ENCODE results near the gene BHLHA15.

The BHLHA15 gene

DNA sequence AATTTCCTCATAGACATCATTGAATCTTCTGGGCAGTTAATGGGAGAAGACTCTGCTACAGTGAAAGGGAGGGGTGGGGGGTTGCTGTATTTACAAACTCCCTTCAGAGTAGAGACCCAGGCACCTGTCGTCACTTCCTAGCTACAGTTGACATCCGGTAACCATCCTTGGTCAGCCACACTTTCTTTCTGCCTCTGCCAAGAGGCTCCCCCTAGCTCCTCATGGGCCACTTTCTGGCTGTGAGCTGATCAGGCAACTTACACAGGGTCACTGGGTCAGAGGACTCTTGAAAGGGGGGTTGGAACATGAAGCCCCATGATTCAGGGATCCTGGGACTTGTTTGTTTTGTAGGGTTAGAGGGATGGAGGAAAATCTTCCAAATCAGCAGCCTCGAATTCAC is 39.5 kb downstream of the BHLHA15 start:
- peak; percentile 51 for DNase-seq

DNA sequence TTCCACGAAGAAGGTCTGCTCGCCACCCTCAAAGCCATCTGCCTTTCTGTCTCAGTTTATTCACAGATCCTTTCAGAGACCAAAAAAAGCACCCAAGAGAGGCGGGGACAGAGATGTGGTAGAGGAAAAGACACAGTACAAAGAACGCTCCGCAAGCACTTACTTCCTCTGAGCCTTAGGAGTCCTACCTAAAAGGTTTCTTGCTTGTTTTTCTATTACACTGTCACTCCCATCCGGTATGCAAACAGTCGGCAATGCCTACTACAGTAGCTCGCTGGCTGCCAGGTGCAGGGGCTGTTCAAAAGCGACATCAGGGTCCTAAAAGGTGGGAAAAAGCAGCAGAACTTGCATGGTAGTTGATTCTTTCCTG is 40.0 kb downstream of the BHLHA15 start:
- no peak for DNase-seq

DNA sequence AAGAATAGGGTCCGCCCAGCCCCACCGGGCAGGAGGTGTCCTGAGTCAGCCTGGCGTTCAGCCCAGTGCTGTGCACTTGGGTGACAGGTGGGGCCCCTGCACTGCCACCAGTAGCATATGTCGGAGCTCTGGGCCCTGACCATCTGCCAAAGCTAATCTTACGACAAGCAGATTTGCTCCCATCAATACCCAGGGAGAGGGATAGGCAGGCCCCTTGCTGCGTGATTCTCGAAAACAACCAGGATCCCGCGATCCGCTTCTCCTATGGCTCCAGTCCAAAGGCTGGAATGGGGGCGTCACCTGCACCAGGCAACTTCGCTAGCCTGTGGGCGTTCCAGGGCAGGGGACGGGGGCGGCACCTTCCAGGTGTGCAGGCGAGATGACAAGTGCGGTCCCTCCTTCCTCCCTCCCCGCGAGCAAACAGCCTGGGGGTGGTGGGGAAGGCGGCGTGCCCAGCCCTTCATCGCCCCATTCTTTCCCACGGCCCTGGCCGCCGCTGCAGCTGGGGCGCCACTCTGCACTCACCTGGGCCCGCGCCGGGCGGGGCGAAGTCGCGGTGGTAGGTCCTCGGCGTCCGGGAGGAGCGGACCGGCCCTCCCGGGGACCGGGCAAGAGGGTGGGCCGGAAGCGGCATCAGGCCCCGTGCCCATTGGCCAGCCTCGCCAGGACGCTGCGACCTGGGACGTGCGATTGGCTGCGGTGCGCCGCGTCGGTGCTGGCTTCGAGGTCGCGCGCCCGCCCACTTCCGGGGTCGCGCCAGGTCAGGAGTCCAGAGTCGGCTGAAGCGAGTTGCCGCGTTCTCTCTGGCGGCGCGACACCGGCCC is 40.6 kb downstream of the BHLHA15 start, which contains the start of gene TECPR1:
Gene TECPR1, minus strand, starts transcription at position 632 of the 824 bp plus-strand sequence. CDS start 6,086 bp downstream, outside the sequence.
- DNase-seq = peak; percentile 92

DNA sequence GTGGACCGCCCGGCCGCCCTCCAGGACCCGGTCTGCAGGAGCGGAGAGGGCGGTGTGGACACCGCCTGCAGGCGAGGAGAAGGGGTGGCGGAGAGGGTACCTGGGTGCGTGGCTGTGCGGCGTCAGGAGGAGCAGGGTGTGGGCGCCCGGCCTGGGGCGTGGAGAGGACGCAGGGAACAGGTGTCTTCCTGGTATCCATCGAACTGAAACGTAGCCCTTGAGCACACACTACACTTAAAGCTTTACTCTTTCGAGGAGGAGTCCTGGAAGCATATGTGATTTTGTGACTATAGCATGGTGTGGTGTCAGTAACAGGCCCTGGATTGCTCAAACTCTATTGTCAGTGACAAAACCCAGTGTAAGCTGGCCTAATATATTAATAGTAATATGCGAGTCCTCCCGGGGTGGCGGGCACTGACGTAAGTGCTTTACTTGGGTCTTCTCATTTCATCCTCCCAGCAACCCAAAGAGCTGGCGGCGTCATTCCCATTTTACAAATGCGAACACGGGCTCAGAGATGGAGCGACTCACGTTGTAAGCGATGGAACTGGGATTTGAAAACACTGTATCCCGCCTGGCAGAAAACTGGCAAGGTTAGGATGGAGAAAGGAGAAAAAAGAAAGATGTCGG is 41.3 kb downstream of the BHLHA15 start:
- DNase-seq = no peak

DNA sequence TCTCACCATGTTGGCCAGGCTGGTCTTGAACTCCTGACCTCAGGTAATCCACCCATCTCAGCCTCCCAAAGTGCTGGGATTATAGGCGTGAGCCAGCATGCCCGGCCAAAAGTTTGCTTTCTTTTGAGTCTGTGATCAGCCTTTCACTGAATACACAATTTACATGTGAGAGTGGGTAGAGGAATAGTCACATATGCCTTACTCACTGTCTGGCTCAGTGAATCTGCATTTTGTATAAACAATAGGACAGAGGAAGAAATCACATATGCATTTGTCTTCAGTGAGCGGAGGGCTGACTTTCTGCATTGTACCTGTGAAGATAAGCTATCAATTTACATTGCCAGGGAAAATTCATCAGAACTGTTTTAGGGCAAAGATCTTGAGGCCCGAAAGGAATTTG is 43.3 kb downstream of the BHLHA15 start:
- no peak for DNase-seq

DNA sequence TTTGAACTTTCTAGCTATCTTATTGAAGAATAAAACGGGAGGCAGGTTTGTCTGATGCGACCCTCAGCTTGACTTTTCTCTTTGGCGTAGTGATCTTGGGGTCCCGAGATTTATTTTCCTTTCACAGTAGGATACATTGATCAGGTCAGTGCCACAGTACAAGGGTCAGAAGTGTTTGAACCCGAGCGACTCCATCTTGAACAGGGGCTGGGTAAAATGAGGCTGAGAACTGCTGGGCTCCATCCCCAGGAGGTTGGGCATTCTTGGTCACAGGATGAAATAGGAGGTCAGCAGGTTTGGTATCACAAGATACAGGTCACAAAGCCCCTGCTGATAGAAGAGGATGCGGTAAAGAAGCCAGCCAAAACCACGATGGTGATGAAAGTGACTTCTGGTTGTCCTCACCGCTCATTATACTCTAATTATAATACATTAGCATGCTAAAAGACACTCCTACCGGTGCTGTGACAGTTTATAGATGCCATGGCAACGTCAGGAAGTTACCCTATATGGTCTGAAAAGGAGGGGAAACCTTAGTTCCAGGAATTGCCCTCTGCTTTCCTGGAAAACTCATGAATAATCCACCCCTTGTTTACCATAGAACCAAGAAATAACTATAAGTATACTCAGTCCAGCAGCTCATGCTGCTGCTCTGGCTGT is 43.8 kb downstream of the BHLHA15 start:
- DNase-seq = no peak

DNA sequence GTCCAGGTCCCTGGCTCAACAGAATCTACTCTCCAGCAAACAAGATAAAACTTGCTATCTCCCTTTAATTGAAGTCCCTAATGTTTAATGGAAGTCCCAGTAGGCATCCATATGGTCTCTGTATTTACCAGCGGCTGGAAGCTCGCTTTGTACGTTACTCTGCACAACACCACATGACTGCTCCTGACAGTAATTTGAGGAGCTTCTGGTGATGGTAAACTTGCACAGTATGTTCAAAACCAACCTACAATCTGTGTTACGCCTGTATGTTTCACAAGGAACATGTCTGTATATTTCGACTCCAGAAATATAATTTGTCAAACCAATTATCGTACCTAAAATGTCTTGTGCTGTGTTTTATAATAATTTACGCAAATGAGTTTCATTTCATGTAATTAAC is 45.2 kb downstream of the BHLHA15 start:
- no peak for DNase-seq

DNA sequence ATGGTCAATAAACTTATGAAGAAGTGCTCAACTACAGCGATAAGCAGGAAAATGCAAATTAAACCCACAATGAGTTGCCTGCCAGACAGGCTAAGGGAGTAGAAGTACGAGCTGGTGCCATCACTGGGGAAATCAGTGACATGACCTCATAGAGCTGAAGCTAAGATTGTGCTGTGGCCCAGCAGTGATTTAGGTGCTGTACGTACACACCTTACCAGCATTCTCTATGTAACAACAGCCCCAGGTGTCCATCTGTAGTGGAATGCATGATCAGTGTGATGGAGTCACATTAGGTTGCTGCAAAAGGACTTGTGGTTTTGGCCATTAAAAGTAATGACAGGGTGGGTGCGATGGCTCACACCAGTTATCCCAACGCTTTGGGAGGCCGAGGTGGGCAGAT is 46.5 kb downstream of the BHLHA15 start:
- no peak for DNase-seq
